ENCODE data around the gene ACTR3C. TPM values are rescaled to one million over a fixed set of nuclear protein-coding genes. Genes with fewer than 3 reads are reported as not detected.

Gene ACTR3C
- total and polyA plus RNA-seq, 2 of the 13 experiments (the other 11 are each of a cell fraction or from before 2014, with no cell fraction given) = 3.8 to 7.5 TPM

- TF ChIP-seq, protein P1, sequence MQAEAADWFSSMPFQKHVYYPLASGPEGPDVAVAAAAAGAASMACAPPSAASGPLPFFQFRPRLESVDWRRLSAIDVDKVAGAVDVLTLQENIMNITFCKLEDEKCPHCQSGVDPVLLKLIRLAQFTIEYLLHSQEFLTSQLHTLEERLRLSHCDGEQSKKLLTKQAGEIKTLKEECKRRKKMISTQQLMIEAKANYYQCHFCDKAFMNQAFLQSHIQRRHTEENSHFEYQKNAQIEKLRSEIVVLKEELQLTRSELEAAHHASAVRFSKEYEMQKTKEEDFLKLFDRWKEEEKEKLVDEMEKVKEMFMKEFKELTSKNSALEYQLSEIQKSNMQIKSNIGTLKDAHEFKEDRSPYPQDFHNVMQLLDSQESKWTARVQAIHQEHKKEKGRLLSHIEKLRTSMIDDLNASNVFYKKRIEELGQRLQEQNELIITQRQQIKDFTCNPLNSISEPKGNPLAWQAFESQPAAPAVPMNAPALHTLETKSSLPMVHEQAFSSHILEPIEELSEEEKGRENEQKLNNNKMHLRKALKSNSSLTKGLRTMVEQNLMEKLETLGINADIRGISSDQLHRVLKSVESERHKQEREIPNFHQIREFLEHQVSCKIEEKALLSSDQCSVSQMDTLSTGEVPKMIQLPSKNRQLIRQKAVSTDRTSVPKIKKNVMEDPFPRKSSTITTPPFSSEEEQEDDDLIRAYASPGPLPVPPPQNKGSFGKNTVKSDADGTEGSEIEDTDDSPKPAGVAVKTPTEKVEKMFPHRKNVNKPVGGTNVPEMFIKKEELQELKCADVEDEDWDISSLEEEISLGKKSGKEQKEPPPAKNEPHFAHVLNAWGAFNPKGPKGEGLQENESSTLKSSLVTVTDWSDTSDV (CRISPR knock-in tag; IDR thresholded peaks at IDR 0.05) = no peak
- TF ChIP-seq ZNF777 (CRISPR knock-in tag; IDR thresholded peaks at IDR 0.05) = no peak
- TF ChIP-seq SIN3A (IDR thresholded peaks at IDR 0.05; ENCODE audit: borderline replicate concordance, low read depth, low read length) = peak; percentile 41; the same call in 1 of the 2 replicates
- no peak for TF ChIP-seq FOXK1 (CRISPR knock-in tag; IDR thresholded peaks at IDR 0.05; ENCODE audit: borderline replicate concordance, low read depth)
- TF ChIP-seq CHCHD3 (CRISPR knock-in tag; IDR thresholded peaks at IDR 0.05) = no peak
- no peak for TF ChIP-seq HCFC1 (IDR thresholded peaks at IDR 0.05; ENCODE audit: low read depth, low read length)
- TF ChIP-seq ATRX (CRISPR knock-in tag; IDR thresholded peaks at IDR 0.05; ENCODE audit: borderline replicate concordance) = no peak
- TF ChIP-seq ZNF17 (CRISPR knock-in tag; IDR thresholded peaks at IDR 0.05) = no peak
- TF ChIP-seq ZFP82 (CRISPR knock-in tag; IDR thresholded peaks at IDR 0.05; ENCODE audit: borderline replicate concordance) = no peak
- no peak for TF ChIP-seq PCBP1 (IDR thresholded peaks at IDR 0.05; ENCODE audit: borderline replicate concordance, low read depth, low read length)
- TF ChIP-seq ERF (CRISPR knock-in tag; IDR thresholded peaks at IDR 0.05) = no peak
- TF ChIP-seq ZNF816 (CRISPR knock-in tag; IDR thresholded peaks at IDR 0.05; ENCODE audit: borderline replicate concordance) = no peak
- no peak for TF ChIP-seq ZIK1 (CRISPR knock-in tag; IDR thresholded peaks at IDR 0.05; ENCODE audit: borderline replicate concordance, low read depth)
- TF ChIP-seq NCOR1 (IDR thresholded peaks at IDR 0.05; ENCODE audit: borderline replicate concordance, low read length) = no peak
- peak; percentile 29; the same call in 1 of the 2 replicates for TF ChIP-seq POLR2AphosphoS5 (IDR thresholded peaks at IDR 0.05; ENCODE audit: low read depth, low read length)
- TF ChIP-seq RCOR2 (CRISPR knock-in tag; IDR thresholded peaks at IDR 0.05) = no peak
- no peak for TF ChIP-seq ZBTB10 (CRISPR knock-in tag; IDR thresholded peaks at IDR 0.05; ENCODE audit: borderline replicate concordance)
- TF ChIP-seq ZSCAN25 (CRISPR knock-in tag; IDR thresholded peaks at IDR 0.05) = no peak
- TF ChIP-seq ZKSCAN5 (CRISPR knock-in tag; IDR thresholded peaks at IDR 0.05) = peak; percentile 21; the same call in 1 of the 2 replicates
- no peak for TF ChIP-seq ZNF230 (CRISPR knock-in tag; IDR thresholded peaks at IDR 0.05)
- TF ChIP-seq ZNF543 (CRISPR knock-in tag; IDR thresholded peaks at IDR 0.05) = no peak
- no peak for TF ChIP-seq ZNF710 (CRISPR knock-in tag; IDR thresholded peaks at IDR 0.05; ENCODE audit: borderline replicate concordance)
Measured at GRCh38 chr7:150340024-150340749, 16.8 kb upstream of the ACTR3C start (continued).

Measured in HepG2 (cell line).